HG03460 (cell line): ENCODE data around the gene ADCY9.
"Not testable (repeated sequence)": the region's sequence is repeated elsewhere in the genome, so short reads cannot be mapped to it uniquely, and the experiment has no call there.

Experiments used
- ATAC-seq: cut with Tn5 transposase; IDR thresholded peaks from one replicate; pipeline ENCODE4 v1.9.1; 2021; ENCODE audit not compliant: unreplicated experiment

The ADCY9 gene

DNA sequence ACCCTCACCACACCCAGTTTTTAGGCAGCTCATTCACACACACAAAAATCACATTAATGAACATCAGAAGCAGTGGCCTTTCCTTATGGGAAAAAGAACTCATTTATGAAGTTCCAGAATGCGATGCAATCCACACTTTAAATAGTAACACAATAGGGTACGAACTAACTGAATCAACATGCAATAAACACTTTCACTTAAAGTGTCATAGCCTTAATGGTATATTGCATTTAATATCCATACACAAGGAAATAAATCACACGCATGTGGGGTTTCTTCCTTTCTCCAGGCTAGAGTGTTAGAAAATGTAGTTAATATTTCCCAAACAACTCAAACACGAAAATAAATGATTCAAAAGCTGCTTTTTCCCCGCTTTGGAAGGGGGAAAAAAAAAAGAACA is 19.7 kb downstream of the ADCY9 start:
- no peak for ATAC-seq

DNA sequence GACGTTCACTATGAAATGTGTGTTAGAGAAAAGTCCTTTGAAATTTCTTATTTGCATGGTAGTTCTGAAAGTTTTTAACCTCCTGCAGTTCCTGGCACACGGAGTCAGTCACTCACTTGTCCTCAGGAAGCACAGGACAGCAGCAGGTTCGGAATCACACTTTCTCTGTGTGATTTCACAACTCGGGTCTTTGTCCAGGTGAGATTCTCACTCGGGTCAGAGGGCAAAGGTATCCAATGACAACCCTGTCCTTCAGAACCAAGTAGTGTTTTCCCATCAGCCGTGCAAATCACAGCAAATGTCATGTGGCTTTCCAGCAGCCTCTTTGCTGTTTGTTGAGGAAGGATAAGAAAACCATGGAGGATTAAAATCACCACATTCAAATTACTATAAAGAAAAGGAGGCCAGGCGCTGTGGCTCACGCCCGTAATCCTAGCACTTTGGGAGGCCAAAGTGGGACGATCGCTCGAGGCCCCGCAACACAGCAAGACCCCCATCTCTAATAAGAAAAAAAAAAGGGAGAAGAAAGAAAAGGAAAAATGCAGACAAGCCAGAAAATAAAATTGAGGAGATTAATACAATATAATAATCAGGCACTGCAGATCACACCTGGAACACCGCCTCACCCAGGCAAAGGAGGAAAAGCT is 22.0 kb downstream of the ADCY9 start:
- no peak for ATAC-seq

DNA sequence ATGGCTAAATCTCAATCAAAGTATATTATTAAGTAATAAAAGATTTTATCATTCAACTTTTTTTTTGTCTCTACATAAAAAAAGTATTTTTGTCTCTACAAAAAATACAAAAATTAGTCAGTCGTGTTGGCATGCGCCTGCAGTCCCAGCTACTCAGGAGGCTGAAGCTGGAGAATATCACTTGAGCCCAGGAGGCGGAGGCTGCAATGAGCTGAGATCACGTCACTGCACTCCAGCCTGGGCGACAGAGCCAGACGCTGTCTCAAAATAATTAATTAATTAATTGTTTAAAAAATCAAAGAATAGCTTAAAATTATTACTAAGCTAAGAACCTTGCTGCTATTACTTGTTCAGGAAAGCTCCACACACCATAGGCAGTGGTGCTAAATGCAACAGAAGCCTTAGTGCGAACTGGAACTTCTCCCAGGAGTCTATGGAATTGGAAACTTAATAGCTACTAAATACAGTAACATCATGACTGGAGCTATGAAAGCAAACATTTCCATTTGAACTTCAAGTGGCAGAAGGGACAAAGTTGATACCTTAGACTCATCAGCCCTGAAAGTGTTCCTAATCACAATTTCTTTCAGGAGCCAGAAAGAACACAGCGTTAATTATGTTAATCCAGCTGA is 22.6 kb downstream of the ADCY9 start:
- no peak for ATAC-seq

DNA sequence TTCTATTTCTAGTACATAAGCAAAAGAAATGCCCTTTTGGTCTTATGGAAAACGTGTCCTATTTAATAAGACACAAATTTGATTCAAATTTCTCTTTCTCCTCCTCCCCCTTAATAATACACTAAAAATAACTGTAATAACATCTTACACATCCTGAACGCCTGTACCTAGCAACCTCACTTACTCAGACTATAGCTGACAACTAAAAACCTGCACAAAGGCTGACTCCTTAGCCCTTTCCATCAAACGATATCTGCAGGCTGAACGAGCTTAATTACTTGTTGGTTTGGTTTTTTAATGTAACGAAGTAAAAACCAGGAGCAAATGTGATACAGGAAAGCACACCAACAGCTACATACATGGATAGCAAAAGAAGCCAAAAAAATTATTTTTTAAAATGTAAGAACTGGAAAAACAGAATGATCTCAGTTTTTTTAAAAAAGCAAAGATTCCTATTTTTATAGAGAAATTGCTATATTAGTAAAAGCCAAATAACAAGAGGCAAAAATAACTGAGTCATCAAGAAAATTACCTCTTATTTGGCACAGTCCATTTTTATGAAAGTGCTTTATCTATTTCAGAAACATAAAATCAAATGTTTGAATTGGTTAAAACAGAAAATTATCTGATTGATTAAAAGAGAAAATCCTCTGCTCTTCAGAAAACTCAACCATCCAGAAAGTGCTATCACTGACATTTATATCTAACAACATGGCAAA is 23.5 kb downstream of the ADCY9 start:
- ATAC-seq: no peak

DNA sequence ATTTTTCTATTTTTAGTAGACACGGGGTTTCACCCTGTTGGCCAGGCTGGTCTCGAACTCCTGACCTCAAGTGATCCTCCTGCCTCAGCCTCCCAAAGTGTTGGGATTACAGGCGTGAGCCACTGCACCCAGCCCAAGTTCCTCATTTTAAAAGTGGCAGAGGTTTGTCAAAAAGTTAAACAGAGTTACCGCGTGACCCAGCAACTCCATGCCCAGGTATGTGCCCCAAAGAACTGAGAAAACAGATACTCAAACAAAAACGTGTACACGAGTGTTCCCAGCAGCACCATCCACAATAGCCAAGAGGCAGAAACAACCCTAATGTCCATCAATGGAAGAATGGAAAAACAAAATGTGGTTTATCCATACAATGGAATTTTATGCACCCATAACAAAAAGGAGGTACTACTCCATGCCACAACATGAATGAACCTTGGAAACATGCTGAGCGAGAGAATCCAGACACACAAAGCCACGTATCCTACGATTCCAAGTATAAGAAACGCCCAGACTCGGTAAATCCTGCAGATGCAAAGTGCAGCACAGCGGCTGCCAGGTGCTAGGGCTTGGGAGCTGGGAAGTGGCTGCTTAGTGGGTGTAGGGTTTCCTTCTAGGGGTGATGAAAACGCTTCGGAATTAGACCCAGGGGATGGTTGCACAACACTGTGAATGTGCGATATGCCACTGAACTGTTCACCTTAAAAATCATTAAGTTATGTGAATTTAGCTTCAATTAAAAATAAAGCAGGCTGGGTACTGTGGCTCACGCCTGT is 24.8 kb downstream of the ADCY9 start:
- ATAC-seq: no peak

DNA sequence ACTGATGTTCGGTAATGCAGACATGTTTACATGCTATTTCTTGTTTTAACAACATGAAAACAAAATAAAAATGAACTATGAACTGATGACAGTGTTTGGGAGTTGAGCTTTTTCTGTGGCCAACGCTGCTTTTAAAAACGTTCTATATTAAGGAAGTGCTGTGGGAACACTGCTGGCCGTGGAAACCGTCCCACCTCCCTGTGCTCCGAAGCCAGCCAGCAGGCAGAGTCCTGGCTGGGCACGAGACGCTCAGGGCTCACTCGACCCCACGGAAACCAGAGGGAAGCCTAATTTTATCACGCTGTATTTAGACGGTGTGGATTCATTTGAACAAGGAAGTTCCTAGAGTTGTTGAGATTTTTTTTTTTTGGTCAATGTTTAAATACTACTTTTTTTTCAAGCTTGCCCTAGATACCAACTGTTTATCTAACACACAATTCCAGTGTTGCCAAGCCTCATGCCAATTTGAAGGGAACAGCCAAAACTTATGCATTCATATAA is 25.8 kb downstream of the ADCY9 start:
- ATAC-seq: no peak

DNA sequence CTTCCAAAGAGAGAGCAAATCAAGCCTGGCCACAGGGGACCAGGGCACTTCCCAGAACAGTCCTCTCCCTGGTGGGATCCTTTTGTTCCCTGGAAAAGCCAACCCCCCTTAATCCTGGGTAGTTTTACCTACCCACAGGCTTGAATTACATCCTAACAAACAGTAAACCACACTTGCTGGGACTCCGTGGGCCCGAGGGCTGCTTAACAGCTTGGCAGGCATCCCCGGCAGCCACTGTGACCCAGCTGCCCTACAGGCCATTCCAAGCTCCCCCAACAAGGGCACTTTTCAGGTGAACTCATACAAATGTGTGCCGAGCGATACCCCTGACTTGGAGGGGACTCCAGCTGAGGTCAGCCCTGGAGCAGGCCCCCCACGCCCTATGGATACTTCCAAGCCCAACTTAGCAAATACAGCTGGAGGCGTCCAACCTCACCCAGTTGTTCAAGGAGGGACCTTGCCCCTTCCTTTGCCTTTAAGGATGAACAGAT is 26.4 kb downstream of the ADCY9 start:
- ATAC-seq: no peak

DNA sequence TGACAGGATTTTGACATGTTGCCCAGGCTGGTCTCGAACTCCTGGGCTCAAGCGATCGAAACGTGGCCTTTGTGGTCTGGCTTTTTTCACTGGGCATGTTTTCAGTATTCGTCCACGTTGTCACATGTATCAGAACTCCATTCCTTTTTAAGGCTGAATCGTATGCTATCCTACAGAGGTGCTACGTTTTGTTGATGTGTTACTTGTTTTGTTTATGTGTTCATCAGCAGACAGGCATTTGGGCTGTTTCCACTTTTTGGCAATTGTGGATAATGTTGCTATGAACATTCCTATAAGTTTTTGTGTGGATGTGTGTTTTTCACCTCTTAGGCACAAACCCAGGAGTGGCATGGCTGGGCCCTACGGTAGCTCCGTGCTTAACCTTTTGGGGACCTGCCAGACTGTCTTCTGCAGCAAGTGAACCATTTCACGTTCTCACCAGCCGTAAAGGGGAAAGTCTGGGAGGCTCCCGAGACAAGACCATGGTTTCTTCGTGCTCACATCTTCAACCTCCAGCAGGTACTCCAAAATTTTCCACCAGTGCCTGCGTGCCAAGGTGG is 26.9 kb downstream of the ADCY9 start:
- no peak for ATAC-seq

DNA sequence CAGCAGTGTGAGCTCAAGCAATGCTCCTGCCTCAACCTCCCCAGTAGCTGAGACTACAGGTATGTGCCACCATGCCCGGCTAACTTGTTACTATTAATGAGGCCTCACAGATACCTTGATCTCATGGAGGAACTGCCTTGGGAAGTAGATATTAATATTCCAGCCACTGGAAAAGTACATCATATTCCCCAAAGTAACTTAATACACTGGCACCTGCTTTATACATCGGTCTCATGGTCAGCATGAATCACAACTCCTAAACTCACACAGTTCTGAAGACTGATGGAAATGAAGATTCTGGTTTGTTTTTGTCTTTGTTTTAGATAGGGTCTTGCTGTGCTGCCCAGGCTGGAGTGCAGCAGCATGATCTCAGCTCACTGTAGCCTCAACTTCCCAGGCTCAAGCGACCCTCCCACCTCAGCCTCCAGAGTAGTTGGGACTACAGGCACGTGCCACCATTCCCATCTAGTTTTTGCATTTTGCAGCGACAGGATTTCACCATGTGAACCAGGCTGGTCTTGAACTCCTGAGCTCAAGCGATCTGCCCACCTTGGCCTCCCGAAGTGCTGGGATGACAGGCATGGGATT is 28.2 kb downstream of the ADCY9 start:
- no peak for ATAC-seq

DNA sequence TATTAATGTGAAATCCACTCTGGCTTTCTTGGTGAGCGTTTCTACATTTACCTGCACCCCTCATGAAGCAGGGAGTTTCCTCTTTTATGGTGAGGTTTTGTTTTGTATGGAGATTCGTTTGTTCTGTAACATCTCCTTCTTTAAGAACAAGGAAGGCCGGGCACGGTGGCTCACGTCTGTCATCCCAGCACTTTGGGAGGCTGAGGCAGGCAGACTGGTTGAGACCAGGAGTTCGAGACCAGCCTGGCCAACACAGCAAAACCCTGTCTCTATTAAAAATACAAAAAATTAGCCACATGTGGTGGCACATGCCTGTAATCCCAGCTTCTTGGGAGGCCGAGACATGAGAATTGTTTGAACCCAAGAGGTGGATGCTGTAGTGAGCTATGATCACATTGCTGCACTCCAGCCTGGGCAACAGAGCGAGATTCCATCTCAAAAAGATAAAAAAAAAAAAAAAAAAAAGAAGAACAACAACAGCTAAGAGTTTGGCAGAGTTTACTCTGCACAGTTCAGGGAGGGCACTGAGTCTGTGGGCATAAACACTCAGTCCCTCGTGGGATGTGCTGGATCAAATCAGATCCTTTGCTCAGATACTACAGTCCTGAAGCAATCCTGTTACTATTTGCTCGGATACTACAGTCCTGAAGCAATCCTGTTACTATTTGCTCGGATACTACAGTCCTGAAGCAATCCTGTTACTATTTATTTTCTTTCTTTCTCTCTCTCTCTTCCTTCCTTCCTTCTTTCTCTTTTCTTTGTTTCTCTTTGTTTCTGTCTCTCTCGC is 28.9 kb downstream of the ADCY9 start:
- no peak for ATAC-seq

DNA sequence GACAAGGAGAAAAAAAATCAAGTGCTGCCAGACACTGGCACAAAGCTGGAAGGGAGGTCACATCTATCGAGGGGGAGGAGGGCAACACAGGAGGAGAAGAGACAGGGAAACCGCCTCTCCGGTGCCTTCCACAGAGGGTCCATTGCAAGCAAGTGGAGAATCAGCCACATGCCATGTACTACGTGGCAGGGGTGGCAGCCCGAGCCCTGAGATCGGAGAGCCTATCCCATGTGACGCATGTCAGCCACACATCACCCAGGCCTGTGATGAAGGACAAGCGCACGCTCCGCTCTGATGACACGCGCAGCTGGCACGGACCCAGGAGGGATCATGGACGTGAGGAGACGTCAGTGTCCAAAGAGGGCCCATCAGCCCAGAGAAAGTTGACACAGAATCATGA is 30.1 kb downstream of the ADCY9 start:
- ATAC-seq: no peak

DNA sequence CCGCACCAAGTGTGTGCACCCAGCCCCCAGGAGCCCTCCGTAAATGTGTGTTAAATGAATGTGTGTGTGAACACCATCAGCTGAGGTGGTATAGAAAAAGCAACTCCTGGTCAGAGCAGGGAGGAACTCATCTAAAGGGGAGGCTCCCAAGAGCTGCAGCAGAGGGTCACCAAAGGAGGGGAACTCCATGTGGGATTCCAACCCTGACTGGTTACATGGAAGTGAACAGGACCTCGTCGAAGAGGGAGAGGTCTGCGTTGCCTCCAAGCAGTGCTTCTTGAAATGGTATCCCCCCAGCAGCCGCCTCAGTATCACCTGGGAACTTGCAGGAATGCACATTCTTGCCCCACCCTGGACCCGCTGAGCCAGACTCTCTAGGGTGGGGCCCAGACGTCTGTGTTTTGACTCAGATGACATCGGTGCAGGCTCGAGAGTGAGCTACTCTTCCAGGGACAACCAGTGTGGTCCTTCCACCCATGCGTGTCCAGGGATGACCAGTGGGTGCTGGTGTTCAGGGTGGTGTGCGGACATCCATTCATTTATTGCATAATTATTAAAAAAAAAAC is 30.8 kb downstream of the ADCY9 start:
- no peak for ATAC-seq

DNA sequence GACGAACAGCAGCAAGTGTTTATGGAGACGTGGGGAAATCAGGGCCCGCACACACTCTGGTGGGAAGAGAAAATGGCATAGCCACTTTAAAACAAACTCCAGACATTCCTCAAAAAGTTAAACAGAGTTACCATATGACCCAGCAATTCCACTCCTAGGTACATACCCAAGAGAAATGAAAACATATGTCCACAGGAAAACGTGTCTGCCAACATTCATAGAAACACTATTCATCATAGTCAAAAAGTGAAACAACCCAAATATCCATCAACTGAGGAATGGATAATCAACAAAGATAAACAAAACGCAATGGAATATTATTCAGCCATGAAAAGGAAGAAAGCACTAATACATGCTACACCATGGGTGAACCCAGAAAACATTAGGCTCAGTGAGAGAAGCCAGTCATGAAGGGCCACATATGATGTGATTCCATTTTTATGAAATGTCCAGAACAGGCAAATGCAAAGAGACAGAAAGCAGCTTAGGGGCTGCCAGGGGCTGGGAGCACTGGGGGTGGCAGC is 32.8 kb downstream of the ADCY9 start:
- no peak for ATAC-seq

DNA sequence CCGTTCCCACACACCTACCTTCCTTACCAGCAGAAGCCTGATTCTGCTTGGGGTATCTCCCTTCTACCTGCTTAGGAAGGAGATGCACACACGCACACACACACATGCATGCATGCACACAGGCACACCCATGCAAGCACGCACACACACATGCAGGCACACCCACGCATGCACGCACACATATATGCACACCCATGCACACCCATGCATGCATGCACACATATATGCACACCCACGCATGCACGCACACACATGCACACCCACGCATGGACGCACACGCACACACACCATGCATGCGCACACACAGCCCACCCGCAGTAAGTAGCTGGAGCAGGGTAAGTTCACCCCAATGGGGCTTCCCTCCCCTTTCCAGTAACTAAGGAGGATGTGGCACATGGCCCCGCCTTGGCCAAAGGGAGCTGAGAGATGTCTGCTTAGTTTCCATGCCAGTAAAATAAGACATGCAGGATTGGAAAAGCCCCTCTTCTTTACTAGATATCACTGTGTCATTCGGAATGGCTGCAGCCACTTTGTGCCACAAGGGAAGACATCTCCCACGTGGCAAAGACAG is 33.7 kb downstream of the ADCY9 start:
- no peak for ATAC-seq

DNA sequence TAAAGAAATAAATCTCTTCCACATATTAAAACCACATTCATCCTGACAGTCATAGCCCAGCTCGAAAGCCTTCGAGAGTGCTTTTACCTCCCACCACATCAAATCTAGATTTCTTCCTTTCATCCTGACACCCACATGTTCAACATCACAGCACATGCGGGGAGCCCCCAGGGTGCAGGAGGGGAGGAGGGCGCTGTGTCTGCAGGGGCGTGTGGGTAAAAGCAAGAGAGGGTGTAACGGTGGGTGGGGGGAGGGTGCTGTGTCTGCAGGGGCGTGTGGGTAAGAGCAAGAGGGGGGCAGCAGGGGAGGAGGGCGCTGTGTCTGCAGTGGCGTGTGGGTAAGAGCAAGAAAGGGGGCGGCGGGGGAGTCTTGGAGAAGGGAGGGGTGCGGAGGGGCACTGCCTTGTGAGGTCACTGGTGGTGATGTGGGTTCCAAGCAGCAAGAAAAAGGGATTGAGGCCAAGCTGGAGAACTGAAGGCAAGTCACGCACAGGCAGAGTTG is 34.7 kb downstream of the ADCY9 start:
- no peak for ATAC-seq

DNA sequence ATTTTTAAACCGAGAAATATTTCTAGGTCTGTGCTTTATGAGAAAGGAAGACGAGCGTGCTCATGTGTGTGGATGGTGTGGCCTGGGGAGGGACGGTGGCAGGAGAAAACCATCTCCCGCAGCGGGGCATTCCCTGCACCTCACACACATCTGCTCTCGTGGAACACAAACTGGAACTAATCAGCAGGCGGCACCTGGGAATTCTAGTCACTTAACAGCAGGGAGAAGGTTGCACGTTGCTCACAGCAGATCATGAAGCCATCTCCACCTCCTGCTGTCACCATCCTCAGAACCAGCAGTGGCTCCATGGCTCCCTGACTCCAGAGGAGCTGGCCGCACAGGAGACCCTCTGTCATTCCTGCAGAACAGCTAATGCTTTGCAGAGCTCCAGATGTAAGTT is 35.2 kb downstream of the ADCY9 start:
- no peak for ATAC-seq

DNA sequence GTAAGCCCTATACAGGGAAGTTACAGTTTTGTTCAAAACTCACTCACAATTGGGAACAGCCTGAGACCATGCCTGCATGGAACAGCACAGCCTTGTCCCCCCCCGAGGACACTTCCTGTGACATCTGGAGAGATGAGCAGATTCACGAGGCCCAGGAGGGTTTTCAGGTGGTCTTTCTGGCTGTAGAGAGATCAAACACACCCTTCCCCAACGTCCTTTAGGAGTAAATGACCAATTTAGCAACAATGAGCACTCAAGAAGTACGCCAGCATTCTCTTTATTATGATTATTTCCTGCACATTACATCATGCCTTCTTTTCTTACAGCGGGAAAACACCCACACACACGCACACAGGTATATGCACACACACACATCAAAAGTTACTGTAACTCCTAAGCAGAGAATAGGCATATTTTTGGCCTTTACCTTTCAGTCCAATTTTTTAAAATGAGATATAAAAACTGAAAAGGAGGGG is 39.0 kb downstream of the ADCY9 start:
- ATAC-seq: no peak

DNA sequence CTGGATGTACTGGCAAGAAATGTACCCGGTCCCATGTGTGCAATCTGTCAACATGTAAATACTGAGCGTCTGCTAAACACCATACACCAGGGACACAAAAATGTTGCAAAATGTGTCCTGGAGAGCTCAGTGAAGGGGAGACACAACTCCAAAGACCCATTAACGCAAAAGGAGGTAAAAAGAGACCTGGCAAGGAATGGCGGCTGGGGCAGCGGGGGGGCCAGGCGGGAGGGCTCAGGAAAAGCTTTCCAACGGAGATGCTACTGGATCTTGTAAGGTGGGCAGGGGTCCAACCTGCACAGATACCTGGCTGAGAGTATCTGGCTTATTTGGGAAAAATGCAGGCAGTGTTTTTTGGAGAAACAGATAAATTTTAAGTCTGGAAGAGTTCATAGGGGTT is 40.7 kb downstream of the ADCY9 start:
- ATAC-seq: no peak

DNA sequence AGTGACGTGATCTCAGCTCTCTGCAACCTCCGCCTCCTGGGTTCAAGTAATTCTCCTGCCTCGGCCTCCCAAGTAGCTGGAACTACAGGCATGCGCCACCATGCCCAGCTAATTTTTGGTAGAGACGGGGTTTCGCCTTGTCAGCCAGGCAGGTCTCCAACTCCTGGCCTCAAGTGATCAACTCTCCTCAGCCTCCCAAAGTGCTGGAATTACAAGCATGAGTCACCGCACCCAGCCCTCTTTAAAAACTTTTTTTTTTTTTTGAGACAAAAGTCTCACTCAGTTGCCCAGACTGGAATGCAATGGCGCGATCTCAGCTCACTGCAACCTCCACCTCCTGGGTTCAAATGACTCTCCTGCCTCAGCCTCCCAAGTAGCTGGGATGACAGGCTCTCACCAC is 43.1 kb downstream of the ADCY9 start:
- not testable (repeated sequence) for ATAC-seq
